Keratinocyte (primary cell): Measurements from ENCODE around the gene COL4A4. TPM values are rescaled to one million over a fixed set of nuclear protein-coding genes. Genes with fewer than 3 reads are reported as not detected.

ENCODE experiments used
- DNase-seq: peaks from one replicate; pipeline ENCODE4 v3.0.0-alpha.2; 2011; ENCODE audit warnings: low read depth, missing footprints, low spot score
- FAIRE-seq: peaks from 2 replicates; lab custom pipeline; 2011; peaks lifted over from hg19 to GRCh38; lab: Jason Lieb, UNC
- H2AFZ ChIP-seq: 2 replicates; pipeline ENCODE4 v1.6.0; 2012; ENCODE audit warnings: low read length, control low read depth, inconsistent platforms; ENCODE audit not compliant: control insufficient read depth
- H3K27ac ChIP-seq: 2 replicates; pipeline ENCODE4 v1.5.1; 2011; ENCODE audit warnings: low read length; ENCODE audit not compliant: control insufficient read depth, insufficient read depth
- H3K27me3 ChIP-seq: 3 replicates; pipeline ENCODE4 v1.6.0; 2011; ENCODE audit warnings: low read length; ENCODE audit not compliant: control insufficient read depth, insufficient read depth; ENCODE audit errors: extremely low read depth
- H3K36me3 ChIP-seq, 2 experiments: 2 replicates in 1 of 2; 3 replicates in 1 of 2; pipeline ENCODE4 v1.5.1; 2011; ENCODE audit warnings: low read length in 2 of 2, mild to moderate bottlenecking in 1 of 2; ENCODE audit not compliant: control insufficient read depth in 2 of 2, insufficient read depth in 2 of 2; ENCODE audit errors: extremely low read depth in 1 of 2
- H3K4me1 ChIP-seq: 3 replicates; pipeline ENCODE4 v1.5.1; 2011; ENCODE audit warnings: low read length; ENCODE audit not compliant: control insufficient read depth, insufficient read depth; ENCODE audit errors: extremely low read depth
- H3K4me2 ChIP-seq: 3 replicates; pipeline ENCODE4 v1.6.0; 2011; ENCODE audit warnings: low read depth, low read length; ENCODE audit not compliant: control insufficient read depth, insufficient read depth; ENCODE audit errors: extremely low read depth
- H3K4me3 ChIP-seq, 3 experiments: fragments of 200-600 bp in 1 of 3; sonication (generic) in 1 of 3; 2 replicates in 2 of 3; 3 replicates in 1 of 3; pipeline ENCODE4 v1.5.1; 2011 to 2016; ENCODE audit warnings: low read length in 3 of 3, mild to moderate bottlenecking in 3 of 3, control low read depth in 2 of 3, inconsistent platforms in 1 of 3, low read depth in 1 of 3, mixed read lengths in 1 of 3, mixed run types in 1 of 3, moderate library complexity in 1 of 3; ENCODE audit not compliant: control insufficient read depth in 2 of 3, insufficient read depth in 2 of 3; ENCODE audit errors: extremely low read depth in 1 of 3
- H3K79me2 ChIP-seq: 2 replicates; pipeline ENCODE4 v1.6.0; 2012; ENCODE audit warnings: low read length; ENCODE audit not compliant: control insufficient read depth, insufficient read depth
- H3K9ac ChIP-seq: 3 replicates; pipeline ENCODE4 v1.6.0; 2011; ENCODE audit warnings: low read length; ENCODE audit not compliant: control insufficient read depth, insufficient read depth; ENCODE audit errors: extremely low read depth
- H3K9me1 ChIP-seq: 3 replicates; pipeline ENCODE4 v1.6.0; 2011; ENCODE audit warnings: low read length; ENCODE audit not compliant: control insufficient read depth, insufficient read depth; ENCODE audit errors: extremely low read depth
- H3K9me3 ChIP-seq: 2 replicates; pipeline ENCODE4 v1.5.1; 2012; ENCODE audit warnings: low read depth, low read length; ENCODE audit not compliant: control insufficient read depth
- H4K20me1 ChIP-seq: 3 replicates; pipeline ENCODE4 v1.6.0; 2011; ENCODE audit warnings: low read length; ENCODE audit not compliant: control insufficient read depth, insufficient read depth; ENCODE audit errors: extremely low read depth
- EZH2 ChIP-seq: IDR thresholded peaks from one replicate; pipeline ENCODE4 v1.6.1; 2012; ENCODE audit warnings: inconsistent platforms, mild to moderate bottlenecking, low read length, moderate library complexity
- dilution Hi-C: fragments of 300-500 bp; cut with MboI; formaldehyde crosslinking; loops from one replicate; pipeline ENCODE4 v1.7.0; 2020; ENCODE audit warnings: low sequenced_read_pairs; ENCODE audit not compliant: extremely low pct_ligation_motif_present
- polyA plus RNA-seq, 5 experiments: library from polyadenylated mRNA; depleted of rRNA in 3 of 5; stranded (reverse) in 3 of 5; stranded (forward) in 1 of 5; unstranded in 1 of 5; fragments of >200 nt; gene quantifications; 1 replicate in 1 of 5; 2 replicates in 3 of 5; 3 replicates in 1 of 5; pipeline versions ENCODE4 v1.2.1 to v1.2.3, GENCODE V29; 2011 to 2012; ENCODE audit warnings: missing spikeins in 2 of 5, low read depth in 1 of 5, low replicate concordance in 1 of 5
- TF ChIP-seq, protein P1 (sequence below), 3 experiments: IDR thresholded peaks in 1 of 3; conservative IDR thresholded peaks in 1 of 3; optimal IDR thresholded peaks in 1 of 3; 2 replicates in 2 of 3; 3 replicates in 1 of 3; pipeline versions ENCODE3 to v1.5.1; 2011; ENCODE audit warnings: low read length in 3 of 3, mild to moderate bottlenecking in 3 of 3, moderate library complexity in 2 of 3, control low read depth in 1 of 3, inconsistent platforms in 1 of 3; ENCODE audit not compliant: insufficient read depth in 2 of 3; ENCODE audit errors: extremely low read depth in 1 of 3

Gene COL4A4
- polyA plus RNA-seq, 1 donor (not counting 4 experiments of a cell fraction or from before 2014, with no cell fraction given), result not detected

- no peak for FAIRE-seq
- no peaks in the 10 kb centered on the region for H3K79me2 ChIP-seq
- no peaks in the 10 kb centered on the region for H3K27me3 ChIP-seq
- H3K9ac ChIP-seq, result no peak overlapping the region
- no peaks in the 10 kb centered on the region for H3K9me3 ChIP-seq
- H3K27ac ChIP-seq, result no peak overlapping the region
- H3K4me1 ChIP-seq, result no peaks in the 10 kb centered on the region
- H3K9me1 ChIP-seq, result no peaks in the 10 kb centered on the region
- dilution Hi-C loops, result no loop called here
- no peak overlapping the region for H3K4me3 ChIP-seq
- no peak for TF ChIP-seq EZH2
- TF ChIP-seq, protein P1, sequence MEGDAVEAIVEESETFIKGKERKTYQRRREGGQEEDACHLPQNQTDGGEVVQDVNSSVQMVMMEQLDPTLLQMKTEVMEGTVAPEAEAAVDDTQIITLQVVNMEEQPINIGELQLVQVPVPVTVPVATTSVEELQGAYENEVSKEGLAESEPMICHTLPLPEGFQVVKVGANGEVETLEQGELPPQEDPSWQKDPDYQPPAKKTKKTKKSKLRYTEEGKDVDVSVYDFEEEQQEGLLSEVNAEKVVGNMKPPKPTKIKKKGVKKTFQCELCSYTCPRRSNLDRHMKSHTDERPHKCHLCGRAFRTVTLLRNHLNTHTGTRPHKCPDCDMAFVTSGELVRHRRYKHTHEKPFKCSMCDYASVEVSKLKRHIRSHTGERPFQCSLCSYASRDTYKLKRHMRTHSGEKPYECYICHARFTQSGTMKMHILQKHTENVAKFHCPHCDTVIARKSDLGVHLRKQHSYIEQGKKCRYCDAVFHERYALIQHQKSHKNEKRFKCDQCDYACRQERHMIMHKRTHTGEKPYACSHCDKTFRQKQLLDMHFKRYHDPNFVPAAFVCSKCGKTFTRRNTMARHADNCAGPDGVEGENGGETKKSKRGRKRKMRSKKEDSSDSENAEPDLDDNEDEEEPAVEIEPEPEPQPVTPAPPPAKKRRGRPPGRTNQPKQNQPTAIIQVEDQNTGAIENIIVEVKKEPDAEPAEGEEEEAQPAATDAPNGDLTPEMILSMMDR (optimal IDR thresholded peaks at IDR 0.05 in 1 of 3, IDR thresholded peaks at IDR 0.05 in 1 of 3, conservative IDR thresholded peaks at IDR 0.05 in 1 of 3; ENCODE audit: extremely low read depth in 1 of 3, insufficient read depth in 2 of 3, low read length in 3 of 3), result no peak
- H3K4me2 ChIP-seq, result no peak overlapping the region
- DNase-seq, result no peak
- H3K36me3 ChIP-seq, result no peaks in the 10 kb centered on the region
- no peak overlapping the region for H2AFZ ChIP-seq
- H4K20me1 ChIP-seq, result no peaks in the 10 kb centered on the region
Measured at GRCh38 chr2:227188292-227188691, 24.3 kb upstream of the COL4A4 start.

DNA sequence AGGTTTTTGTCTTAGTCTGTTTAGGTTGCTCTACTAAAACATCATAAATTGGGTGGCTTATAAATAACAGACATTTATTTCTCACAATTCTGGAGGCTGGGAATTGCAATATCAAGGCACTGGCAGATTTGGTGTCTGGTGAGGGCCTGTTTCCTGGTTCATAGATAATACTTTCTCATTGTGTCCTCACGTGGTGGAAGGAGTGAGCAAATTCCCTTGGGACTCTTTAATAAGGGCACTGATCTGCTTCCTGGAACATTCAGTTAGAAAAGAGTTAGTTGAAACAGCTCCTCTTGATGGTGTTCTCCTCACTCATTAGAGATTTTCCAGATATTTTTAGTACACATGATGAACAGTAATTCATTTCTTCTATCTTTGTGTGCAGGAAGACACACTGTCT, 22.7 kb upstream of the COL4A4 start:
- no peaks in the 10 kb centered on the region for H3K79me2 ChIP-seq
- no peak overlapping the region for H3K4me2 ChIP-seq
- H3K9me3 ChIP-seq, result no peaks in the 10 kb centered on the region
- no peaks in the 10 kb centered on the region for H4K20me1 ChIP-seq
- no peaks in the 10 kb centered on the region for H3K36me3 ChIP-seq
- H3K9ac ChIP-seq, result no peak overlapping the region
- DNase-seq (no peak), FAIRE-seq (no peak)
- H3K4me3 ChIP-seq, result no peak overlapping the region
- dilution Hi-C loops, result no loop called here
- no peaks in the 10 kb centered on the region for H3K27me3 ChIP-seq
- TF ChIP-seq, protein P1 (optimal IDR thresholded peaks at IDR 0.05 in 1 of 3, IDR thresholded peaks at IDR 0.05 in 1 of 3, conservative IDR thresholded peaks at IDR 0.05 in 1 of 3; ENCODE audit: extremely low read depth in 1 of 3, insufficient read depth in 2 of 3, low read length in 3 of 3), result no peak
- TF ChIP-seq EZH2, result no peak
- H3K27ac ChIP-seq, result no peak overlapping the region
- H3K4me1 ChIP-seq, result no peaks in the 10 kb centered on the region
- no peaks in the 10 kb centered on the region for H3K9me1 ChIP-seq
- no peak overlapping the region for H2AFZ ChIP-seq
